HEK293 (cell line): Measurements from ENCODE around the gene CFAP45.

ENCODE experiments used
- ZNF324 ChIP-seq: fragments of 450-650 bp; formaldehyde crosslinking; IDR thresholded peaks from 2 replicates; pipeline ENCODE4 v1.5.1; 2016; ENCODE audit warnings: missing biosample characterization, missing genetic modification characterization
- ZNF830 ChIP-seq: fragments of 450-650 bp; IDR thresholded peaks from 2 replicates; pipeline ENCODE4 v1.5.0; 2018; ENCODE audit warnings: missing biosample characterization, missing genetic modification characterization, low read depth, mild to moderate bottlenecking, moderate library complexity
- TF ChIP-seq, protein P1 (sequence below): fragments of 450-650 bp; formaldehyde crosslinking; IDR thresholded peaks from 2 replicates; pipeline ENCODE4 v1.5.1; 2016; ENCODE audit warnings: missing biosample characterization, missing genetic modification characterization

DNA sequence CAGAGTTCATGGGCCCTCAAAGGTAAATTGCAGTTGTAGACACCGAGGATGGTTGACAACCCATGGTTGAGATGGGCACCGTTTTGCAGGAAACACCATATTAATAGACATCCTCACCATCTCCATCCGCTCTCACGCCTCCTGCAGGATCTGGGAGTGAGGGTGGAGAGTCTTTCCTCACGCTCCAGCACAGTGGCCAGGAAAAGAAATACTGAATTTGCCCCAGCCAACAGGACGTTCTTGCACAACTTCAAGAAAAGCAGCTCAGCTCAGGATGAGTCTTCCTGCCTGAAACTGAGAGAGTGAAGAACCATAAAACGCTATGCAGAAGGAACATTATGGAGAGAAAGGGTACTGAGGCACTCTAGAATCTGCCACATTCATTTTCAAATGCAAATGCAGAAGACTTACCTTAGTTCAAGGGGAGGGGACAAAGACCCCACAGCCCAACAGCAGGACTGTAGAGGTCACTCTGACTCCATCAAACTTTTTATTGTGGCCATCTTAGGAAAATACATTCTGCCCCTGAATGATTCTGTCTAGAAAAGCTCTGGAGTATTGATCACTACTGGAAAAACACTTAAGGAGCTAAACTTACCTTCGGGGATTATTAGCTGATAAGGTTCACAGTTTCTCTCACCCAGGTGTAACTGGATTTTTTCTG is 64.0 kb downstream of the CFAP45 start:
- TF ChIP-seq, protein P1, sequence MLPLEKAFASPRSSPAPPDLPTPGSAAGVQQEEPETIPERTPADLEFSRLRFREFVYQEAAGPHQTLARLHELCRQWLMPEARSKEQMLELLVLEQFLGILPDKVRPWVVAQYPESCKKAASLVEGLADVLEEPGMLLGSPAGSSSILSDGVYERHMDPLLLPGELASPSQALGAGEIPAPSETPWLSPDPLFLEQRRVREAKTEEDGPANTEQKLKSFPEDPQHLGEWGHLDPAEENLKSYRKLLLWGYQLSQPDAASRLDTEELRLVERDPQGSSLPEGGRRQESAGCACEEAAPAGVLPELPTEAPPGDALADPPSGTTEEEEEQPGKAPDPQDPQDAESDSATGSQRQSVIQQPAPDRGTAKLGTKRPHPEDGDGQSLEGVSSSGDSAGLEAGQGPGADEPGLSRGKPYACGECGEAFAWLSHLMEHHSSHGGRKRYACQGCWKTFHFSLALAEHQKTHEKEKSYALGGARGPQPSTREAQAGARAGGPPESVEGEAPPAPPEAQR (tag by site-specific recombination), result no peak
- TF ChIP-seq ZNF324 (tag by site-specific recombination) (no peak), ZNF830 (tag by site-specific recombination) (no peak)
